GM23338 (cell line): Measurements from ENCODE around the gene NF1. TPM values are rescaled to one million over a fixed set of nuclear protein-coding genes. Genes with fewer than 3 reads are reported as not detected.

Experiments used
- ATAC-seq: fragments of 200-7000 bp; cut with Tn5 transposase; 3 replicates; pipeline ENCODE4 v1.9.1; 2020
- DNase-seq: peaks from one replicate; pipeline ENCODE4 v3.0.0-alpha.2; 2015; ENCODE audit warnings: low spot score
- H2AFZ ChIP-seq: fragments of 200-600 bp; sonication (generic); 2 replicates; pipeline ENCODE4 v1.8.0; 2016; ENCODE audit warnings: antibody characterized with exemption, mild to moderate bottlenecking, moderate library complexity
- H3F3A ChIP-seq: fragments of 200-600 bp; sonication (generic); replicated peaks from 2 replicates; pipeline ENCODE4 v1.8.0; 2017; ENCODE audit warnings: antibody characterized with exemption, mixed run types, low read depth
- H3K27ac ChIP-seq: fragments of 200-600 bp; sonication (generic); 2 replicates; pipeline ENCODE4 v1.6.1; 2016; ENCODE audit warnings: low read depth
- H3K27me3 ChIP-seq: fragments of 200-600 bp; sonication (generic); 2 replicates; pipeline ENCODE4 v1.8.0; 2016; ENCODE audit warnings: mild to moderate bottlenecking, mixed run types, moderate library complexity; ENCODE audit not compliant: insufficient read depth
- H3K36me3 ChIP-seq: fragments of 200-600 bp; sonication (generic); 2 replicates; pipeline ENCODE4 v1.8.0; 2016; ENCODE audit warnings: mild to moderate bottlenecking; ENCODE audit not compliant: insufficient read depth
- H3K4me1 ChIP-seq: fragments of 200-600 bp; sonication (generic); 2 replicates; pipeline ENCODE4 v1.8.0; 2016; ENCODE audit warnings: mild to moderate bottlenecking, moderate library complexity; ENCODE audit not compliant: insufficient read depth
- H3K4me2 ChIP-seq: fragments of 200-600 bp; sonication (generic); 2 replicates; pipeline ENCODE4 v1.7.1; 2017; ENCODE audit warnings: mixed run types
- H3K4me3 ChIP-seq: fragments of 200-600 bp; sonication (generic); 2 replicates; pipeline ENCODE4 v1.6.1; 2016; ENCODE audit warnings: mixed run types
- H3K79me2 ChIP-seq: fragments of 200-600 bp; sonication (generic); replicated peaks from 2 replicates; pipeline ENCODE4 v1.8.0; 2017; ENCODE audit warnings: mild to moderate bottlenecking; ENCODE audit not compliant: insufficient read depth
- H3K9me2 ChIP-seq: fragments of 200-600 bp; sonication (generic); 2 replicates; pipeline ENCODE4 v1.8.0; 2017; ENCODE audit not compliant: insufficient read depth
- H4K20me1 ChIP-seq: fragments of 200-600 bp; sonication (generic); replicated peaks from 2 replicates; pipeline ENCODE4 v1.8.0; 2017; ENCODE audit warnings: mild to moderate bottlenecking; ENCODE audit not compliant: insufficient read depth
- H3K27ac Mint-ChIP-seq: 2 replicates; pipeline ENCODE4 v1.8.0; 2020; ENCODE audit warnings: inconsistent platforms, mild to moderate bottlenecking, moderate library complexity, mixed read lengths
- H3K27me3 Mint-ChIP-seq: 3 replicates; pipeline ENCODE4 v1.8.0; 2022; ENCODE audit warnings: low read depth, mild to moderate bottlenecking, moderate library complexity, mixed read lengths, inconsistent platforms; ENCODE audit not compliant: insufficient read depth, poor library complexity
- H3K36me3 Mint-ChIP-seq: 3 replicates; pipeline ENCODE4 v1.8.0; 2021; ENCODE audit warnings: low read depth, mild to moderate bottlenecking, inconsistent platforms, moderate library complexity, mixed read lengths
- H3K4me1 Mint-ChIP-seq: 3 replicates; pipeline ENCODE4 v1.8.0; 2020; ENCODE audit warnings: mild to moderate bottlenecking, inconsistent platforms, mixed read lengths
- H3K4me3 Mint-ChIP-seq: 3 replicates; pipeline ENCODE4 v1.8.0; 2021; ENCODE audit warnings: moderate library complexity, mild to moderate bottlenecking, inconsistent platforms, mixed read lengths
- H3K9me3 Mint-ChIP-seq: 3 replicates; pipeline ENCODE4 v1.8.0; 2020; ENCODE audit warnings: moderate library complexity, mild to moderate bottlenecking, inconsistent platforms, mixed read lengths
- CREB1 ChIP-seq: fragments of 250-450 bp; sonication (Bioruptor Pico); IDR thresholded peaks from 2 replicates; pipeline ENCODE4 v1.5.0; 2020; ENCODE audit warnings: low read depth, mild to moderate bottlenecking, moderate library complexity
- EZH2 ChIP-seq: fragments of 200-600 bp; sonication (generic); IDR thresholded peaks from one replicate; pipeline ENCODE4 v1.8.0; 2017; ENCODE audit warnings: antibody characterized with exemption, mild to moderate bottlenecking, low read depth; ENCODE audit not compliant: unreplicated experiment
- EZH2phosphoT487 ChIP-seq: fragments of 200-600 bp; sonication (generic); IDR thresholded peaks from one replicate; pipeline ENCODE4 v1.8.1; 2018; ENCODE audit warnings: antibody characterized with exemption; ENCODE audit not compliant: unreplicated experiment
- JUNB ChIP-seq: IDR thresholded peaks from one replicate; pipeline ENCODE4 v1.6.1; 2016; ENCODE audit warnings: antibody characterized with exemption; ENCODE audit not compliant: unreplicated experiment
- NANOG ChIP-seq: IDR thresholded peaks from 2 replicates; pipeline ENCODE4 v1.6.1; 2016; ENCODE audit warnings: antibody characterized with exemption, borderline replicate concordance
- POLR2AphosphoS5 ChIP-seq: IDR thresholded peaks from 2 replicates; pipeline ENCODE4 v1.6.1; 2016; ENCODE audit warnings: antibody characterized with exemption, low read depth
- STAT1 ChIP-seq: IDR thresholded peaks from one replicate; pipeline ENCODE4 v1.6.1; 2016; ENCODE audit warnings: antibody characterized with exemption; ENCODE audit not compliant: unreplicated experiment
- ZNF114 ChIP-seq: fragments of 250-450 bp; sonication (Bioruptor Pico); IDR thresholded peaks from 2 replicates; pipeline ENCODE4 v1.5.0; 2020; ENCODE audit warnings: mild to moderate bottlenecking, moderate library complexity
- polyA plus RNA-seq: library from polyadenylated mRNA; unstranded; fragments of >200 nt; fragmentation: Nextera tagmentation; extraction: Ambion mirVana; gene quantifications from 2 replicates; pipeline ENCODE4 v1.2.1, GENCODE V29; 2016
- total RNA-seq: library from RNA; depleted of rRNA; stranded (reverse); fragments of >200 nt; shearing (Covaris generic); gene quantifications from 2 replicates; pipeline ENCODE4 v1.2.3, GENCODE V29; 2014
- TF ChIP-seq, protein P1 (sequence below): fragments of 250-450 bp; sonication (Bioruptor Pico); IDR thresholded peaks from 2 replicates; pipeline ENCODE4 v1.5.0; 2020; ENCODE audit warnings: mild to moderate bottlenecking, moderate library complexity
- TF ChIP-seq, protein P2 (sequence below): IDR thresholded peaks from 2 replicates; pipeline ENCODE4 v1.6.1; 2016; ENCODE audit warnings: antibody characterized with exemption
- TF ChIP-seq, protein P3 (sequence below), 2 experiments: fragments of 200-600 bp in 1 of 2; sonication (generic) in 1 of 2; conservative IDR thresholded peaks; 2 replicates each; pipeline versions ENCODE4 v1.5.1 to v1.6.1; 2016 to 2017; ENCODE audit warnings: antibody characterized with exemption in 2 of 2, low read depth in 2 of 2, mild to moderate bottlenecking in 2 of 2, moderate library complexity in 1 of 2
- TF ChIP-seq, protein P4 (sequence below): IDR thresholded peaks from one replicate; pipeline ENCODE4 v1.6.1; 2018; ENCODE audit warnings: antibody characterized with exemption; ENCODE audit not compliant: unreplicated experiment

The NF1 gene
- total and polyA plus RNA-seq, 2 experiments from 2014 or later: 16.3 to 49.7 TPM

DNA sequence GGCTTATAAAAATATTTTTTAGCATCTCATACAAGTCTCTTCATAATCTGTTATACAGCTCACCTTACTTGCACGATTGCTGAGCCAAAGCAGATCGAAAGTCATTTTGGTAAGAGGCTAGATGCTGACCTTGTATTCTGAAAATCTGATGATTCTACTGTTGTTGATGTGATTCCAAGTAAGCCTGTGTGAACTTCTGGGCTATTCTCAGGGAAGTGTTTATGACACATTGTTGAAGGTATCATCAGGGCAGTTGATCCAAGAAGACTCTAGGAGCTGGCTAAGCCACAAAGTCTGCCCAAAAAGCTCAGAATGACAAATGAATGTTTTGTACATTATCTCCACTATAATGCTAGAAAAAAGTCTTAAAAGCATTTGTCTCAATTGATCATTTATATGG is 186.3 kb downstream of the NF1 start:
- Histone ChIP-seq H3K36me3 (no peaks in the 10 kb centered on the region), H3K4me2 (no peak overlapping the region), H3K27ac (no peak overlapping the region; the same call in 1 of the 2 replicates), H3K9me2 (no peaks in the 10 kb centered on the region), H3K4me3 (no peak overlapping the region), H3F3A (no peaks in the 10 kb centered on the region), H3K27me3 (no peaks in the 10 kb centered on the region), H3K4me1 (peaks cover 4% of the 10 kb centered on the region; the same call in 1 of the 2 replicates), H4K20me1 (no peaks in the 10 kb centered on the region), H3K79me2 (no peaks in the 10 kb centered on the region), H2AFZ (no peak overlapping the region)
- Mint-ChIP-seq H3K27me3 (no peaks in the 10 kb centered on the region), H3K36me3 (peaks cover 20% of the 10 kb centered on the region), H3K4me1 (peaks cover 6% of the 10 kb centered on the region), H3K4me3 (no peak overlapping the region), H3K9me3 (no peaks in the 10 kb centered on the region), H3K27ac (no peak overlapping the region)
- ATAC-seq: no peak
- TF ChIP-seq, protein P1, sequence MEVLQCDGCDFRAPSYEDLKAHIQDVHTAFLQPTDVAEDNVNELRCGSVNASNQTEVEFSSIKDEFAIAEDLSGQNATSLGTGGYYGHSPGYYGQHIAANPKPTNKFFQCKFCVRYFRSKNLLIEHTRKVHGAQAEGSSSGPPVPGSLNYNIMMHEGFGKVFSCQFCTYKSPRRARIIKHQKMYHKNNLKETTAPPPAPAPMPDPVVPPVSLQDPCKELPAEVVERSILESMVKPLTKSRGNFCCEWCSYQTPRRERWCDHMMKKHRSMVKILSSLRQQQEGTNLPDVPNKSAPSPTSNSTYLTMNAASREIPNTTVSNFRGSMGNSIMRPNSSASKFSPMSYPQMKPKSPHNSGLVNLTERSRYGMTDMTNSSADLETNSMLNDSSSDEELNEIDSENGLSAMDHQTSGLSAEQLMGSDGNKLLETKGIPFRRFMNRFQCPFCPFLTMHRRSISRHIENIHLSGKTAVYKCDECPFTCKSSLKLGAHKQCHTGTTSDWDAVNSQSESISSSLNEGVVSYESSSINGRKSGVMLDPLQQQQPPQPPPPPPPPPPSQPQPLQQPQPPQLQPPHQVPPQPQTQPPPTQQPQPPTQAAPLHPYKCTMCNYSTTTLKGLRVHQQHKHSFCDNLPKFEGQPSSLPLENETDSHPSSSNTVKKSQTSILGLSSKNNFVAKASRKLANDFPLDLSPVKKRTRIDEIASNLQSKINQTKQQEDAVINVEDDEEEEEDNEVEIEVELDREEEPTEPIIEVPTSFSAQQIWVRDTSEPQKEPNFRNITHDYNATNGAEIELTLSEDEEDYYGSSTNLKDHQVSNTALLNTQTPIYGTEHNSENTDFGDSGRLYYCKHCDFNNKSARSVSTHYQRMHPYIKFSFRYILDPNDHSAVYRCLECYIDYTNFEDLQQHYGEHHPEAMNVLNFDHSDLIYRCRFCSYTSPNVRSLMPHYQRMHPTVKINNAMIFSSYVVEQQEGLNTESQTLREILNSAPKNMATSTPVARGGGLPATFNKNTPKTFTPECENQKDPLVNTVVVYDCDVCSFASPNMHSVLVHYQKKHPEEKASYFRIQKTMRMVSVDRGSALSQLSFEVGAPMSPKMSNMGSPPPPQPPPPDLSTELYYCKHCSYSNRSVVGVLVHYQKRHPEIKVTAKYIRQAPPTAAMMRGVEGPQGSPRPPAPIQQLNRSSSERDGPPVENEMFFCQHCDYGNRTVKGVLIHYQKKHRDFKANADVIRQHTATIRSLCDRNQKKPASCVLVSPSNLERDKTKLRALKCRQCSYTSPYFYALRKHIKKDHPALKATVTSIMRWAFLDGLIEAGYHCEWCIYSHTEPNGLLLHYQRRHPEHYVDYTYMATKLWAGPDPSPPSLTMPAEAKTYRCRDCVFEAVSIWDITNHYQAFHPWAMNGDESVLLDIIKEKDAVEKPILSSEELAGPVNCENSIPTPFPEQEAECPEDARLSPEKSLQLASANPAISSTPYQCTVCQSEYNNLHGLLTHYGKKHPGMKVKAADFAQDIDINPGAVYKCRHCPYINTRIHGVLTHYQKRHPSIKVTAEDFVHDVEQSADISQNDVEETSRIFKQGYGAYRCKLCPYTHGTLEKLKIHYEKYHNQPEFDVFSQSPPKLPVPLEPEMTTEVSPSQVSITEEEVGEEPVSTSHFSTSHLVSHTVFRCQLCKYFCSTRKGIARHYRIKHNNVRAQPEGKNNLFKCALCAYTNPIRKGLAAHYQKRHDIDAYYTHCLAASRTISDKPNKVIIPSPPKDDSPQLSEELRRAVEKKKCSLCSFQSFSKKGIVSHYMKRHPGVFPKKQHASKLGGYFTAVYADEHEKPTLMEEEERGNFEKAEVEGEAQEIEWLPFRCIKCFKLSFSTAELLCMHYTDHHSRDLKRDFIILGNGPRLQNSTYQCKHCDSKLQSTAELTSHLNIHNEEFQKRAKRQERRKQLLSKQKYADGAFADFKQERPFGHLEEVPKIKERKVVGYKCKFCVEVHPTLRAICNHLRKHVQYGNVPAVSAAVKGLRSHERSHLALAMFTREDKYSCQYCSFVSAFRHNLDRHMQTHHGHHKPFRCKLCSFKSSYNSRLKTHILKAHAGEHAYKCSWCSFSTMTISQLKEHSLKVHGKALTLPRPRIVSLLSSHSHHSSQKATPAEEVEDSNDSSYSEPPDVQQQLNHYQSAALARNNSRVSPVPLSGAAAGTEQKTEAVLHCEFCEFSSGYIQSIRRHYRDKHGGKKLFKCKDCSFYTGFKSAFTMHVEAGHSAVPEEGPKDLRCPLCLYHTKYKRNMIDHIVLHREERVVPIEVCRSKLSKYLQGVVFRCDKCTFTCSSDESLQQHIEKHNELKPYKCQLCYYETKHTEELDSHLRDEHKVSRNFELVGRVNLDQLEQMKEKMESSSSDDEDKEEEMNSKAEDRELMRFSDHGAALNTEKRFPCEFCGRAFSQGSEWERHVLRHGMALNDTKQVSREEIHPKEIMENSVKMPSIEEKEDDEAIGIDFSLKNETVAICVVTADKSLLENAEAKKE: no peak
- TF ChIP-seq ZNF114 (no peak), CREB1 (CRISPR knock-in tag) (no peak), JUNB (no peak), STAT1 (no peak), NANOG (no peak), POLR2AphosphoS5 (no peak), EZH2phosphoT487 (no peak), EZH2 (no peak)
- TF ChIP-seq, protein P2, sequence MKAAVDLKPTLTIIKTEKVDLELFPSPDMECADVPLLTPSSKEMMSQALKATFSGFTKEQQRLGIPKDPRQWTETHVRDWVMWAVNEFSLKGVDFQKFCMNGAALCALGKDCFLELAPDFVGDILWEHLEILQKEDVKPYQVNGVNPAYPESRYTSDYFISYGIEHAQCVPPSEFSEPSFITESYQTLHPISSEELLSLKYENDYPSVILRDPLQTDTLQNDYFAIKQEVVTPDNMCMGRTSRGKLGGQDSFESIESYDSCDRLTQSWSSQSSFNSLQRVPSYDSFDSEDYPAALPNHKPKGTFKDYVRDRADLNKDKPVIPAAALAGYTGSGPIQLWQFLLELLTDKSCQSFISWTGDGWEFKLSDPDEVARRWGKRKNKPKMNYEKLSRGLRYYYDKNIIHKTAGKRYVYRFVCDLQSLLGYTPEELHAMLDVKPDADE: no peak
- TF ChIP-seq, protein P3, sequence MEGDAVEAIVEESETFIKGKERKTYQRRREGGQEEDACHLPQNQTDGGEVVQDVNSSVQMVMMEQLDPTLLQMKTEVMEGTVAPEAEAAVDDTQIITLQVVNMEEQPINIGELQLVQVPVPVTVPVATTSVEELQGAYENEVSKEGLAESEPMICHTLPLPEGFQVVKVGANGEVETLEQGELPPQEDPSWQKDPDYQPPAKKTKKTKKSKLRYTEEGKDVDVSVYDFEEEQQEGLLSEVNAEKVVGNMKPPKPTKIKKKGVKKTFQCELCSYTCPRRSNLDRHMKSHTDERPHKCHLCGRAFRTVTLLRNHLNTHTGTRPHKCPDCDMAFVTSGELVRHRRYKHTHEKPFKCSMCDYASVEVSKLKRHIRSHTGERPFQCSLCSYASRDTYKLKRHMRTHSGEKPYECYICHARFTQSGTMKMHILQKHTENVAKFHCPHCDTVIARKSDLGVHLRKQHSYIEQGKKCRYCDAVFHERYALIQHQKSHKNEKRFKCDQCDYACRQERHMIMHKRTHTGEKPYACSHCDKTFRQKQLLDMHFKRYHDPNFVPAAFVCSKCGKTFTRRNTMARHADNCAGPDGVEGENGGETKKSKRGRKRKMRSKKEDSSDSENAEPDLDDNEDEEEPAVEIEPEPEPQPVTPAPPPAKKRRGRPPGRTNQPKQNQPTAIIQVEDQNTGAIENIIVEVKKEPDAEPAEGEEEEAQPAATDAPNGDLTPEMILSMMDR (conservative IDR thresholded peaks at IDR 0.05; ENCODE audit: low read depth in 2 of 2): no peak
- TF ChIP-seq, protein P4, sequence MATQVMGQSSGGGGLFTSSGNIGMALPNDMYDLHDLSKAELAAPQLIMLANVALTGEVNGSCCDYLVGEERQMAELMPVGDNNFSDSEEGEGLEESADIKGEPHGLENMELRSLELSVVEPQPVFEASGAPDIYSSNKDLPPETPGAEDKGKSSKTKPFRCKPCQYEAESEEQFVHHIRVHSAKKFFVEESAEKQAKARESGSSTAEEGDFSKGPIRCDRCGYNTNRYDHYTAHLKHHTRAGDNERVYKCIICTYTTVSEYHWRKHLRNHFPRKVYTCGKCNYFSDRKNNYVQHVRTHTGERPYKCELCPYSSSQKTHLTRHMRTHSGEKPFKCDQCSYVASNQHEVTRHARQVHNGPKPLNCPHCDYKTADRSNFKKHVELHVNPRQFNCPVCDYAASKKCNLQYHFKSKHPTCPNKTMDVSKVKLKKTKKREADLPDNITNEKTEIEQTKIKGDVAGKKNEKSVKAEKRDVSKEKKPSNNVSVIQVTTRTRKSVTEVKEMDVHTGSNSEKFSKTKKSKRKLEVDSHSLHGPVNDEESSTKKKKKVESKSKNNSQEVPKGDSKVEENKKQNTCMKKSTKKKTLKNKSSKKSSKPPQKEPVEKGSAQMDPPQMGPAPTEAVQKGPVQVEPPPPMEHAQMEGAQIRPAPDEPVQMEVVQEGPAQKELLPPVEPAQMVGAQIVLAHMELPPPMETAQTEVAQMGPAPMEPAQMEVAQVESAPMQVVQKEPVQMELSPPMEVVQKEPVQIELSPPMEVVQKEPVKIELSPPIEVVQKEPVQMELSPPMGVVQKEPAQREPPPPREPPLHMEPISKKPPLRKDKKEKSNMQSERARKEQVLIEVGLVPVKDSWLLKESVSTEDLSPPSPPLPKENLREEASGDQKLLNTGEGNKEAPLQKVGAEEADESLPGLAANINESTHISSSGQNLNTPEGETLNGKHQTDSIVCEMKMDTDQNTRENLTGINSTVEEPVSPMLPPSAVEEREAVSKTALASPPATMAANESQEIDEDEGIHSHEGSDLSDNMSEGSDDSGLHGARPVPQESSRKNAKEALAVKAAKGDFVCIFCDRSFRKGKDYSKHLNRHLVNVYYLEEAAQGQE: no peak
- DNase-seq: no peak
